Bronchial epithelial cell (primary cell): ENCODE data around the gene KIF17. TPM values are rescaled to one million over a fixed set of nuclear protein-coding genes. Genes with fewer than 3 reads are reported as not detected.
A peak's percentile ranks its signal among the peaks of the same experiment; 100 is the strongest.

ENCODE experiments used
- DNase-seq: peaks from one replicate; pipeline ENCODE4 v3.0.0-alpha.2; 2010; ENCODE audit warnings: low read depth
- FAIRE-seq: peaks from 2 replicates; lab custom pipeline; 2011; peaks lifted over from hg19 to GRCh38; lab: Jason Lieb, UNC
- H3K27me3 ChIP-seq: 2 replicates; pipeline ENCODE4 v1.5.1; 2011; ENCODE audit warnings: low read length; ENCODE audit not compliant: control insufficient read depth, insufficient read depth
- H3K36me3 ChIP-seq: 2 replicates; pipeline ENCODE4 v1.5.1; 2011; ENCODE audit warnings: low read length; ENCODE audit not compliant: control insufficient read depth, insufficient read depth
- H3K4me3 ChIP-seq: 2 replicates; pipeline ENCODE4 v1.5.1; 2011; ENCODE audit warnings: mild to moderate bottlenecking, low read depth, low read length, control low read depth
- total RNA-seq: library from RNA; depleted of rRNA; stranded (reverse); fragments of >200 nt; gene quantifications from 2 replicates; pipeline ENCODE4 v1.2.1, GENCODE V29; 2014
- TF ChIP-seq, protein P1 (sequence below): IDR thresholded peaks from 2 replicates; pipeline ENCODE4 v1.5.1; 2011; ENCODE audit warnings: mild to moderate bottlenecking, moderate library complexity, low read length, control low read depth, inconsistent platforms; ENCODE audit not compliant: insufficient read depth, severe bottlenecking

KIF17 gene
- total RNA-seq, 1 donor from 2014 or later: 3.2 TPM

DNA sequence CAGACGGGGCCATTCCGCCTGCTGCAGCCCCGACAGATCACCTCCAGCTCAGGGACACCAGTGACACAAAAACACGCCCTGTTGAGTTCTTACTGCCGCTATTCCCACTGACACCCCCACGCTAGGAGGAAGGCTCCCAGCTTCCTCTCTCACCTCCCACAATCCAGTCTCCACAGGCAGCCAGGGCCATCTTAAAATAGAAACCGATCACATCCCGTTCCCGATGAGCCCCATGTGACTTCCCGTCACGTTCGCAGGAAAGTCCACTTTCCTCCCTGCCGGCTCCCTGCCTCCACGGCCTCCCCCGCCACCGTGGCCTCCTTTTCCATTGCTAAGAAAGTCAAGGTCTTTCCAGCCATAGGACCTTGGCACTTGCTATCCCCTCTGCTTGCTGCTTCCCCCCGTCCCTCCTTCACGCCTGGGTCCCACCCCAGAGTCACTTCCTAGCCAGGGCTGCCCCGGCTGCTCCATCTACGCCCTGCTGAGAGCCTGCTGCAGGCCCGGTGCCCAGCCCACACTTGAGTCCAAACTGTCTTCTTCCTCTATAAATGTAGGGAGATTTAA lies 32.6 kb downstream of the KIF17 start:
- no peak for FAIRE-seq
- Histone ChIP-seq H3K4me3 (no peak overlapping the region), H3K27me3 (no peaks in the 10 kb centered on the region), H3K36me3 (no peaks in the 10 kb centered on the region)
- TF ChIP-seq, protein P1, sequence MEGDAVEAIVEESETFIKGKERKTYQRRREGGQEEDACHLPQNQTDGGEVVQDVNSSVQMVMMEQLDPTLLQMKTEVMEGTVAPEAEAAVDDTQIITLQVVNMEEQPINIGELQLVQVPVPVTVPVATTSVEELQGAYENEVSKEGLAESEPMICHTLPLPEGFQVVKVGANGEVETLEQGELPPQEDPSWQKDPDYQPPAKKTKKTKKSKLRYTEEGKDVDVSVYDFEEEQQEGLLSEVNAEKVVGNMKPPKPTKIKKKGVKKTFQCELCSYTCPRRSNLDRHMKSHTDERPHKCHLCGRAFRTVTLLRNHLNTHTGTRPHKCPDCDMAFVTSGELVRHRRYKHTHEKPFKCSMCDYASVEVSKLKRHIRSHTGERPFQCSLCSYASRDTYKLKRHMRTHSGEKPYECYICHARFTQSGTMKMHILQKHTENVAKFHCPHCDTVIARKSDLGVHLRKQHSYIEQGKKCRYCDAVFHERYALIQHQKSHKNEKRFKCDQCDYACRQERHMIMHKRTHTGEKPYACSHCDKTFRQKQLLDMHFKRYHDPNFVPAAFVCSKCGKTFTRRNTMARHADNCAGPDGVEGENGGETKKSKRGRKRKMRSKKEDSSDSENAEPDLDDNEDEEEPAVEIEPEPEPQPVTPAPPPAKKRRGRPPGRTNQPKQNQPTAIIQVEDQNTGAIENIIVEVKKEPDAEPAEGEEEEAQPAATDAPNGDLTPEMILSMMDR: no peak
- no peak for DNase-seq

DNA sequence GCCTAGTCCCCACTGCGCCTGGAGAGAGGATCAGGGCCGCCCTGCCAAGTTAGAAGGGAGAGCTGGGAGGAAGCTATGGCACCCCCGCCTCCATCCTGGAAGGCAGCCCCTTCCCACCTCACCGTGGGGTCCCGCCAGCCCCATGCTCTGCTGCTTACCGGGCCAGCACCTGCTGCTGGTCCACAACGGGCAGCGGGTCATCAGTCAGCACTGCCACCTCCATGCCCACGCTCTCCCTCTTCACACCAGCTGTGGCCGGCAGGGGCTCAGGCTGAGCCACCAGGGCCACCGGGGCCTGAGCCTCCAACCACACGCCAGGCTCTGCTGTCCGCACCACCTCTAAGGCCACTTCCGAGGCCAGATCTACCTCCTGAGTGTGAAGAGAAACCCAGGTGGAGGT lies 33.2 kb downstream of the KIF17 start:
- H3K36me3 ChIP-seq: no peaks in the 10 kb centered on the region
- no peak overlapping the region for H3K4me3 ChIP-seq
- H3K27me3 ChIP-seq: no peaks in the 10 kb centered on the region
- FAIRE-seq (no peak), DNase-seq (no peak)
- TF ChIP-seq, protein P1: no peak

DNA sequence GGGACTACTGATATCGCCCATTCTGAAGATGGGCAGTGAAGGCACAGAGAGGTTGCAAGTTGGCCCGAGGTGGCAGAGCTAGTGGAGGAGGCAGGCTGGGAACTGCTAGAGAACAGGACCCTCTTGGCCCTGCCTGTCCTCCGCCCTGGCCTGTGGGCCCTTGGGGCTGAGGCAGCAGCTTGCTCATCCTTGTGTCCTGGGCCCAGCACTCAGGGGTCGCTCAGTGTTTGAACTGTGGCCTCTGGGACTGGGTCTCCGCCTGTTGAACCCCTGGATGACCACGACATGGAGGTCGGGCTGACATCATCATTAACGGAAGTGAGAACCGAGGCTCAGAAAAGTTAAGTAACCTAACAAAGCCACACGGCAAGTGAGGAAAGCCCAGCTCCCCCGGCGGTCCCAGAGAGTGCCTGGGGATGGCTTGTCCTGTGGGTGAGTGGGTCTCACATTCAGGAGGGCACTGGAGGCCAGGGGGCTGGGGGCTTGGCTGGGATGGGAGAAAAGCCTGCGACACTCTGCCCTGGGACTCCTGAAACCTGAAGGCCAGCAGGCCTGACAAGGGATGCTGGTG lies 33.7 kb downstream of the KIF17 start:
- FAIRE-seq (no peak), DNase-seq (no peak)
- Histone ChIP-seq H3K4me3 (no peak overlapping the region), H3K36me3 (no peaks in the 10 kb centered on the region), H3K27me3 (no peaks in the 10 kb centered on the region)
- TF ChIP-seq, protein P1: no peak

DNA sequence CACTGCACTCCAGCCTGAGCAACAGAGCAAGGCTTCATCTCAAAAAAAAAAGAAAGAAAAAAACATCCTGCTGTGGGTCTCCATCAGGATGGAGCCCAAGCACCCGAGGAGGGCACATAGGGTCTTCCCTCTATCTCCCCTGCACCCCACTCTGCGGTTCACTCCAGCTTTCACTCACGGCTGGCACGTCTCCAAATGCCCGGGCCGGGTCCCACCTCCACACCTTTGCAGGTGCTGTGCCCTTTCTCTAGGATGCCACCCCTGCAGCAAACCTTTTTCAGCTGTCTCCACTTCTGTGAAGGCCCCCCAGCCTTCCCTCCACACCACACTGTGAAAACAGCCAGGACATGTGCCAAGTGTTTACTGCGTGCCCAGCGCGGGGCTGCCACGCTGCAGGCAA lies 34.2 kb downstream of the KIF17 start:
- H3K27me3 ChIP-seq: no peaks in the 10 kb centered on the region
- H3K36me3 ChIP-seq: no peaks in the 10 kb centered on the region
- TF ChIP-seq, protein P1: no peak
- DNase-seq (no peak), FAIRE-seq (peak; percentile 98)
- no peak overlapping the region for H3K4me3 ChIP-seq

DNA sequence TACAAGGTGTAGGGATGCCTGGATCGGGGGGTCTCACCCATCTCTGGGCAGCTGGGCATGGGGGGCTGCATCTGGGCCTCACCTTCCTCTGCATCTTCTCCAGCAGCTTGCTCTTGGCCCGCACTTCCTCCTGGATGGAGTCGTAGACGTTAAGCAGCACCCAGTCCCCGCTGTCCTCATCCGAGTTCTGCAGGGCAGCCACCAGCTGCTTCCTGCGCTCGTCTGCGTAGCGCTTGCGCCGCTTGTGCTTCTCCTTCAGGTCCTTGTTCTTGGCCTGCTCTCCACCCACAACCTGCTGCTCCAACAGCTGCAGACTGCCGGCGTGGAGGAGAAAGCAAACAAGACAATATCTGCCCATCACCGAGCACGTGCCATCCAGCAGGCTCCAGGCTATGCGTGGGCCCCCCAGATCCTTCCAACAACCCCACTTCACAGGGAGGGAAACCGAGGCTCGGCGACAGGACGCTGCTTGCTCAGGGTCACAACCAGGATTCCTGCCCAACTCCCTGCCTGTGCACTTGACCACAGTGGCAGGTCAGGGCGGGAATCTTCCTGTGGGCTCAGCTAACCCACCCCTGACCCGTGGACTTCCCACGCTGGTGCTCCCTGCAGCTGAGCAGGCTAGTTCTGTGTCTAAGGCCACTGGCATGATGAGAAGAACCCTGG lies 35.1 kb downstream of the KIF17 start:
- FAIRE-seq (no peak), DNase-seq (no peak)
- Histone ChIP-seq H3K4me3 (no peak overlapping the region), H3K36me3 (no peaks in the 10 kb centered on the region), H3K27me3 (no peaks in the 10 kb centered on the region)
- TF ChIP-seq, protein P1: no peak
